ENCODE measurements around the gene STAT6. TPM values are rescaled to one million over a fixed set of nuclear protein-coding genes. Genes with fewer than 3 reads are reported as not detected.
A peak's percentile ranks its signal among the peaks of the same experiment; 100 is the strongest.

The STAT6 gene
- total RNA-seq, 1 experiment from 2014 or later, result 44.4 TPM

DNA sequence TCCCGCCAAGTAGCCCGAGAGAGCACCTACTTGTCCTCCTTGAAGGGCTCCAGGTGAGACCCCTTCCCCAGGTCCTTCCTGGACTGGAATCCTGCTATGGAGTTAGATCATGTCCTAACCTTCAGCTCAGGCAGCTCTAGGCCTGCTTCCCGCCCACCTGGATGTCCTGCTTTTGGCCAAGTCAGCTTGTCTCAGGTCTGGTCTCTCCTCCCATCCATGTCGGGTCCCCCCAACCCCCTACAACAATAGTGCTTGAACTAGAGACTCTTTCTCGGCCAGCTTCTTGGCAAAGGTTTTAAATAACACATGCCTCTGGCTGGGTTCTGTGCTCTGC is 18.7 kb downstream of the STAT6 start:
- Histone ChIP-seq H2BK20ac (ENCODE audit: low read depth, low read length, poor library complexity, severe bottlenecking) (no peak overlapping the region), H3K9me3 (ENCODE audit: control insufficient read depth, low read depth, low read length) (no peaks in the 10 kb centered on the region), H2AK5ac (ENCODE audit: insufficient read length, low read length) (no peak overlapping the region), H3K56ac (ENCODE audit: insufficient read length, low read depth, low read length) (no peak overlapping the region), H4K20me1 (ENCODE audit: control insufficient read depth, insufficient read depth, insufficient read length) (no peaks in the 10 kb centered on the region), H3T11ph (ENCODE audit: low read length) (no peak overlapping the region), H3K4me1 (ENCODE audit: insufficient read depth, low read length) (no peaks in the 10 kb centered on the region; the same call in 1 of the 2 replicates), H3K27me3 (ENCODE audit: insufficient read depth, low read length) (no peaks in the 10 kb centered on the region), H3K23ac (ENCODE audit: insufficient read length, low read depth, low read length) (no peak overlapping the region), H3K79me2 (ENCODE audit: insufficient read depth, low read length) (no peaks in the 10 kb centered on the region; the same call in 1 of the 2 replicates), H4K91ac (ENCODE audit: insufficient read length, low read depth, low read length) (no peak overlapping the region), H4K8ac (replicated peaks; ENCODE audit: insufficient read length, low read depth, low read length) (no peak overlapping the region), H3K4me2 (ENCODE audit: insufficient read depth, insufficient read length, low read length) (no peak overlapping the region), H3K27ac (ENCODE audit: insufficient read length, low read depth, low read length) (no peak overlapping the region), H3K14ac (ENCODE audit: insufficient read depth, low read length) (no peak overlapping the region), H2BK12ac (ENCODE audit: insufficient read length, low read depth, low read length) (no peak overlapping the region), H3K18ac (ENCODE audit: insufficient read length, low read depth, low read length) (no peak overlapping the region), H2AFZ (ENCODE audit: low read length) (no peak overlapping the region), H2BK5ac (ENCODE audit: insufficient read length, low read length) (no peak overlapping the region), H4K5ac (ENCODE audit: insufficient read length, low read depth, low read length) (no peak overlapping the region), H2BK120ac (ENCODE audit: low read depth, low read length, poor library complexity, severe bottlenecking) (no peak overlapping the region), H3K4ac (ENCODE audit: low read depth, low read length) (no peak overlapping the region), H3K79me1 (ENCODE audit: insufficient read depth, low read depth, low read length, poor library complexity, severe bottlenecking) (no peaks in the 10 kb centered on the region), H3K9ac (ENCODE audit: extremely low read depth, insufficient read length, low read length) (no peak overlapping the region), H3K23me2 (ENCODE audit: insufficient read length, low read depth, low read length, poor library complexity, severe bottlenecking) (no peaks in the 10 kb centered on the region), H2BK15ac (ENCODE audit: low read depth, low read length) (no peak overlapping the region)
- peak overlapping the region in 2 of 3 experiments; percentile 83 to 89; a peak in 4 of 7 replicates for H3K27ac Mint-ChIP-seq
- H3K9me3 Mint-ChIP-seq, result no peaks in the 10 kb centered on the region
- peaks cover 51 to 57% of the 10 kb centered on the region in 2 experiments for H3K4me1 Mint-ChIP-seq
- peaks cover 15 to 69% (median 57%) of the 10 kb centered on the region in 3 experiments for H3K36me3 Mint-ChIP-seq (ENCODE audit: insufficient read depth in 1 of 3, low read depth in 3 of 3)
- WGBS (ENCODE audit: extremely low coverage, insufficient read length, low lambda C conversion rate), result no CpG with 5 or more reads among the region's 5 CpGs
- peak overlapping the region in 1 of 2 experiments; percentile 40; a peak in 3 of 5 replicates for H3K4me3 Mint-ChIP-seq
- TF ChIP-seq, protein P1, sequence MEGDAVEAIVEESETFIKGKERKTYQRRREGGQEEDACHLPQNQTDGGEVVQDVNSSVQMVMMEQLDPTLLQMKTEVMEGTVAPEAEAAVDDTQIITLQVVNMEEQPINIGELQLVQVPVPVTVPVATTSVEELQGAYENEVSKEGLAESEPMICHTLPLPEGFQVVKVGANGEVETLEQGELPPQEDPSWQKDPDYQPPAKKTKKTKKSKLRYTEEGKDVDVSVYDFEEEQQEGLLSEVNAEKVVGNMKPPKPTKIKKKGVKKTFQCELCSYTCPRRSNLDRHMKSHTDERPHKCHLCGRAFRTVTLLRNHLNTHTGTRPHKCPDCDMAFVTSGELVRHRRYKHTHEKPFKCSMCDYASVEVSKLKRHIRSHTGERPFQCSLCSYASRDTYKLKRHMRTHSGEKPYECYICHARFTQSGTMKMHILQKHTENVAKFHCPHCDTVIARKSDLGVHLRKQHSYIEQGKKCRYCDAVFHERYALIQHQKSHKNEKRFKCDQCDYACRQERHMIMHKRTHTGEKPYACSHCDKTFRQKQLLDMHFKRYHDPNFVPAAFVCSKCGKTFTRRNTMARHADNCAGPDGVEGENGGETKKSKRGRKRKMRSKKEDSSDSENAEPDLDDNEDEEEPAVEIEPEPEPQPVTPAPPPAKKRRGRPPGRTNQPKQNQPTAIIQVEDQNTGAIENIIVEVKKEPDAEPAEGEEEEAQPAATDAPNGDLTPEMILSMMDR (conservative IDR thresholded peaks at IDR 0.05), result no peak
- no peaks in the 10 kb centered on the region; the same call in 1 of the 2 replicates for H3K27me3 Mint-ChIP-seq (ENCODE audit: low read depth)
- no peak for DNase-seq
